ENCODE results near the gene DTD2. TPM values are rescaled to one million over a fixed set of nuclear protein-coding genes. Genes with fewer than 3 reads are reported as not detected.

Gene DTD2
- total RNA-seq (10 to 100 TPM; 28.4 to 28.7 TPM), polyA plus RNA-seq (18.0 TPM)

GRCh38 chr14:31456841-31457664, at the start of gene DTD2:
Gene DTD2 (minus strand): TSS chr14:31457506. CDS start chr14:31457393, 113 bp downstream.
- H3K4me3 ChIP-seq (ENCODE audit: low read length): peak within 1 kb of the TSS; percentile 85
- Mint-ChIP-seq H3K36me3 (peaks cover 0 to 18% (median 0%) of the 10 kb centered on the region in 3 donors), H3K27ac (peak within 1 kb of the TSS; percentile 93 to 98 (median 96)), H3K4me1 (peaks cover 25 to 47% (median 43%) of the 10 kb centered on the region in 3 donors), H3K27me3 (peaks cover 3 to 11% of the 10 kb centered on the region in 2 donors), H3K9me3 (no peaks in the 10 kb centered on the region), H3K4me3 (peak within 1 kb of the TSS; percentile 94 to 97 (median 97))
- CTCF ChIA-PET: interaction anchor here (2.7 kb wide), 1 partner anchor 37 kb away, joined by 11 read pairs; the partner anchor contains the start of gene HEATR5A
- peak; percentile 84 to 94 (median 87) for DNase-seq
- H3K36me3 ChIP-seq (ENCODE audit: insufficient read depth, low read length): peaks cover 4% of the 10 kb centered on the region
- POLR2A ChIA-PET: interaction anchor here (0.6 to 2.0 kb wide), 7 partner anchors 37 to 746 kb away, joined by 3 to 14 read pairs (median 3); partner anchors contain the start of genes HEATR5A and STRN3
- peaks cover 15% of the 10 kb centered on the region for H3K4me1 ChIP-seq (ENCODE audit: insufficient read depth, low read length)
- H3K27ac ChIP-seq (ENCODE audit: low read depth, low read length): peak within 1 kb of the TSS; percentile 87
- H3K9me3 ChIP-seq (ENCODE audit: low read length): no peaks in the 10 kb centered on the region
- H3K27me3 ChIP-seq (ENCODE audit: insufficient read depth, low read length, poor library complexity, severe bottlenecking): no peaks in the 10 kb centered on the region

GRCh38 chr14:31505411-31505810, 48.1 kb upstream of the DTD2 start:
- Mint-ChIP-seq H3K27me3 (peaks cover 4 to 7% of the 10 kb centered on the region in 2 donors), H3K27ac (no peak overlapping the region), H3K4me3 (no peak overlapping the region), H3K36me3 (no peaks in the 10 kb centered on the region), H3K4me1 (no peaks in the 10 kb centered on the region), H3K9me3 (no peaks in the 10 kb centered on the region)
- Histone ChIP-seq H3K9me3 (ENCODE audit: low read length) (no peaks in the 10 kb centered on the region), H3K36me3 (ENCODE audit: insufficient read depth, low read length) (no peaks in the 10 kb centered on the region), H3K27ac (ENCODE audit: low read depth, low read length) (no peak overlapping the region), H3K27me3 (ENCODE audit: insufficient read depth, low read length, poor library complexity, severe bottlenecking) (no peaks in the 10 kb centered on the region), H3K4me1 (ENCODE audit: insufficient read depth, low read length) (no peaks in the 10 kb centered on the region), H3K4me3 (ENCODE audit: low read length) (no peak overlapping the region)
- ChIA-PET POLR2A (no interaction called here), CTCF (no interaction called here)
- DNase-seq: no peak

- Mint-ChIP-seq H3K4me1 (no peaks in the 10 kb centered on the region), H3K27ac (no peak overlapping the region), H3K27me3 (peaks cover 0 to 2% of the 10 kb centered on the region in 2 donors), H3K4me3 (no peak overlapping the region), H3K36me3 (no peaks in the 10 kb centered on the region), H3K9me3 (no peaks in the 10 kb centered on the region)
- no peaks in the 10 kb centered on the region for H3K9me3 ChIP-seq (ENCODE audit: low read length)
- H3K4me3 ChIP-seq (ENCODE audit: low read length): no peak overlapping the region
- H3K27ac ChIP-seq (ENCODE audit: low read depth, low read length): no peak overlapping the region
- CTCF ChIA-PET: no interaction called here
- no peaks in the 10 kb centered on the region for H3K4me1 ChIP-seq (ENCODE audit: insufficient read depth, low read length)
- H3K27me3 ChIP-seq (ENCODE audit: insufficient read depth, low read length, poor library complexity, severe bottlenecking): no peaks in the 10 kb centered on the region
- POLR2A ChIA-PET: no interaction called here
- no peak for DNase-seq
- no peaks in the 10 kb centered on the region for H3K36me3 ChIP-seq (ENCODE audit: insufficient read depth, low read length)
Measured at GRCh38 chr14:31501870-31502269, 44.6 kb upstream of the DTD2 start.

GRCh38 chr14:31492759-31493498, 35.6 kb upstream of the DTD2 start:
- CTCF ChIA-PET: no interaction called here
- H3K36me3 Mint-ChIP-seq: no peaks in the 10 kb centered on the region
- POLR2A ChIA-PET: no interaction called here
- H3K4me3 Mint-ChIP-seq: no peak overlapping the region
- no peak overlapping the region for H3K4me3 ChIP-seq (ENCODE audit: low read length)
- DNase-seq: no peak
- H3K36me3 ChIP-seq (ENCODE audit: insufficient read depth, low read length): no peaks in the 10 kb centered on the region
- H3K9me3 ChIP-seq (ENCODE audit: low read length): no peaks in the 10 kb centered on the region
- no peaks in the 10 kb centered on the region for H3K27me3 ChIP-seq (ENCODE audit: insufficient read depth, low read length, poor library complexity, severe bottlenecking)
- no peaks in the 10 kb centered on the region for H3K4me1 Mint-ChIP-seq
- peaks cover 7 to 34% of the 10 kb centered on the region in 2 donors for H3K27me3 Mint-ChIP-seq
- H3K27ac Mint-ChIP-seq: no peak overlapping the region
- no peak overlapping the region for H3K27ac ChIP-seq (ENCODE audit: low read depth, low read length)
- no peaks in the 10 kb centered on the region for H3K4me1 ChIP-seq (ENCODE audit: insufficient read depth, low read length)
- no peaks in the 10 kb centered on the region for H3K9me3 Mint-ChIP-seq

GRCh38 chr14:31489691-31490090, 32.4 kb upstream of the DTD2 start:
- no peaks in the 10 kb centered on the region for H3K4me1 Mint-ChIP-seq
- Histone ChIP-seq H3K4me1 (ENCODE audit: insufficient read depth, low read length) (no peaks in the 10 kb centered on the region), H3K27ac (ENCODE audit: low read depth, low read length) (no peak overlapping the region), H3K27me3 (ENCODE audit: insufficient read depth, low read length, poor library complexity, severe bottlenecking) (no peaks in the 10 kb centered on the region), H3K4me3 (ENCODE audit: low read length) (no peak overlapping the region), H3K9me3 (ENCODE audit: low read length) (no peaks in the 10 kb centered on the region), H3K36me3 (ENCODE audit: insufficient read depth, low read length) (no peaks in the 10 kb centered on the region)
- H3K9me3 Mint-ChIP-seq: no peaks in the 10 kb centered on the region
- ChIA-PET POLR2A (no interaction called here), CTCF (no interaction called here)
- H3K27me3 Mint-ChIP-seq: peaks cover 6 to 31% of the 10 kb centered on the region in 2 donors
- H3K36me3 Mint-ChIP-seq: no peaks in the 10 kb centered on the region
- no peak for DNase-seq
- no peak overlapping the region for H3K4me3 Mint-ChIP-seq
- no peak overlapping the region for H3K27ac Mint-ChIP-seq

- POLR2A ChIA-PET: no interaction called here
- no peaks in the 10 kb centered on the region for H3K9me3 Mint-ChIP-seq
- H3K27ac Mint-ChIP-seq: peak within 1 kb of the TSS in 1 of 8 donors; percentile 12
Measured at GRCh38 chr14:31487886-31488285, 30.6 kb upstream of the DTD2 start, which contains the start of gene GPR33. Gene GPR33 (minus strand): TSS chr14:31488039. CDS start chr14:31483965, 4,074 bp downstream.

GRCh38 chr14:31486764-31487163, 29.5 kb upstream of the DTD2 start:
- H3K9me3 Mint-ChIP-seq: no peaks in the 10 kb centered on the region
- H3K27me3 ChIP-seq (ENCODE audit: insufficient read depth, low read length, poor library complexity, severe bottlenecking): no peaks in the 10 kb centered on the region
- H3K27ac ChIP-seq (ENCODE audit: low read depth, low read length): no peak overlapping the region
- no peaks in the 10 kb centered on the region for H3K9me3 ChIP-seq (ENCODE audit: low read length)
- H3K4me3 Mint-ChIP-seq: no peak overlapping the region
- no peak for DNase-seq
- H3K27ac Mint-ChIP-seq: peak overlapping the region in 1 of 8 donors; percentile 0
- CTCF ChIA-PET: interaction anchor here (0.6 kb wide), 1 partner anchor 38 kb away, joined by 5 read pairs; no protein-coding TSS in a partner anchor
- no peak overlapping the region for H3K4me3 ChIP-seq (ENCODE audit: low read length)
- H3K4me1 ChIP-seq (ENCODE audit: insufficient read depth, low read length): no peaks in the 10 kb centered on the region
- H3K4me1 Mint-ChIP-seq: no peaks in the 10 kb centered on the region
- H3K36me3 Mint-ChIP-seq: no peaks in the 10 kb centered on the region
- no peaks in the 10 kb centered on the region for H3K36me3 ChIP-seq (ENCODE audit: insufficient read depth, low read length)
- H3K27me3 Mint-ChIP-seq: peaks cover 4 to 14% of the 10 kb centered on the region in 2 donors
- POLR2A ChIA-PET: no interaction called here

More at GRCh38 chr14:31487886-31488285, 30.6 kb upstream of the DTD2 start, which contains the start of gene GPR33:
- Mint-ChIP-seq H3K36me3 (no peaks in the 10 kb centered on the region), H3K4me3 (no peak within 1 kb of the TSS), H3K4me1 (no peaks in the 10 kb centered on the region), H3K27me3 (peaks cover 4 to 19% of the 10 kb centered on the region in 2 donors)
- H3K9me3 ChIP-seq (ENCODE audit: low read length): no peaks in the 10 kb centered on the region
- CTCF ChIA-PET: no interaction called here
- no peak within 1 kb of the TSS for H3K27ac ChIP-seq (ENCODE audit: low read depth, low read length)
- no peaks in the 10 kb centered on the region for H3K36me3 ChIP-seq (ENCODE audit: insufficient read depth, low read length)
- H3K4me1 ChIP-seq (ENCODE audit: insufficient read depth, low read length): no peaks in the 10 kb centered on the region
- no peak for DNase-seq
- H3K27me3 ChIP-seq (ENCODE audit: insufficient read depth, low read length, poor library complexity, severe bottlenecking): no peaks in the 10 kb centered on the region
- no peak within 1 kb of the TSS for H3K4me3 ChIP-seq (ENCODE audit: low read length)

- no peak overlapping the region for H3K4me3 ChIP-seq (ENCODE audit: low read length)
- Mint-ChIP-seq H3K27me3 (peaks cover 4 to 18% of the 10 kb centered on the region in 2 donors), H3K27ac (no peak overlapping the region), H3K4me3 (no peak overlapping the region), H3K9me3 (no peaks in the 10 kb centered on the region), H3K4me1 (no peaks in the 10 kb centered on the region), H3K36me3 (no peaks in the 10 kb centered on the region)
- H3K4me1 ChIP-seq (ENCODE audit: insufficient read depth, low read length): no peaks in the 10 kb centered on the region
- no peak for DNase-seq
- ChIA-PET POLR2A (no interaction called here), CTCF (interaction anchor here (0.7 kb wide), 1 partner anchor 113 kb away, joined by 3 read pairs; no protein-coding TSS in a partner anchor)
- no peaks in the 10 kb centered on the region for H3K27me3 ChIP-seq (ENCODE audit: insufficient read depth, low read length, poor library complexity, severe bottlenecking)
- no peak overlapping the region for H3K27ac ChIP-seq (ENCODE audit: low read depth, low read length)
- no peaks in the 10 kb centered on the region for H3K36me3 ChIP-seq (ENCODE audit: insufficient read depth, low read length)
- H3K9me3 ChIP-seq (ENCODE audit: low read length): no peaks in the 10 kb centered on the region
Measured at GRCh38 chr14:31484754-31485153, 27.4 kb upstream of the DTD2 start.
